Measurements from ENCODE around the gene FPGS.

FPGS gene

DNA sequence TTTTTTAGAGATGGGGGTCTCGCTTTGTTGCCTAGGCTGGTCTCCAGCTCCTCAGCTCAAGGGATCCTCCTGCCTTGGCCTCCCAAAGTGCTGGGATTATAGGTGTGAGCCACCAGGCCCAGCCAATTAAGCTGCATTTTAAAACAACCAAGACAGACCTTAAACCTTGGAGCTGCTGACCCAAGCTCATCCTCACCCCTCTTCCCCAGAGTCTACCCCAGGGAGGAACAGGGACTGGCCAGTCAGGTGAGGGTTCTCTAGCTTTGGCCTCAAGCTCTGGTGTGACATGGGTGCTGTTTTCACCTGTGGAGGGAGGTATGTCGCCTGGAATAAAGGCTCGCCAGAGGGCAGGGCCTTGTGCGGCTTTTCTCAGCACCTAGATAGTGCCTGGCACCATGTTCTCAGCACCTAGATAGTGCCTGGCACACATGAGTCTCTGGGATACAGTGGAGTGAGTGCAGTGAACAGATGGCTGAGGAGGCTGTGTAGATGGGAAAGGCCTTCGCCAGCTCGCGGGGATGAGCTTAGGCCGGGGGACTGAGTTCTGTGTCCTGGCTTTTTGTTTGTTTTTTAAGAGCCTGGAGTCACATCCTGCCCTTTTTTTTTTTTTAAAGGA lies 9.5 kb upstream of the FPGS start:
- Histone ChIP-seq H3K27me3 (ENCODE audit: control insufficient read depth, insufficient read depth, low read length) (no peaks in the 10 kb centered on the region), H3K4me1 (ENCODE audit: control insufficient read depth, low read depth, low read length) (no peaks in the 10 kb centered on the region), H3K4me3 (ENCODE audit: low read length) (no peak overlapping the region), H3K9me3 (ENCODE audit: control insufficient read depth, low read depth, low read length) (no peaks in the 10 kb centered on the region), H3K9ac (ENCODE audit: low read length) (no peak overlapping the region), H3K27ac (ENCODE audit: low read length) (no peak overlapping the region), H3K36me3 (ENCODE audit: control insufficient read depth, low read depth, low read length) (peaks cover 40% of the 10 kb centered on the region)

- peaks cover 30% of the 10 kb centered on the region for H3K36me3 ChIP-seq (ENCODE audit: control insufficient read depth, low read depth, low read length)
- no peaks in the 10 kb centered on the region for H3K27me3 ChIP-seq (ENCODE audit: control insufficient read depth, insufficient read depth, low read length)
- H3K27ac ChIP-seq (ENCODE audit: low read length) = no peak overlapping the region
- H3K4me3 ChIP-seq (ENCODE audit: low read length) = no peak overlapping the region
- H3K9ac ChIP-seq (ENCODE audit: low read length) = no peak overlapping the region
- no peaks in the 10 kb centered on the region for H3K9me3 ChIP-seq (ENCODE audit: control insufficient read depth, low read depth, low read length)
- H3K4me1 ChIP-seq (ENCODE audit: control insufficient read depth, low read depth, low read length) = no peaks in the 10 kb centered on the region
Measured at GRCh38 chr9:127794001-127794791, 8.5 kb upstream of the FPGS start.

GRCh38 chr9:127796225-127796813 lies 6.4 kb upstream of the FPGS start:
- Histone ChIP-seq H3K9me3 (ENCODE audit: control insufficient read depth, low read depth, low read length) (no peaks in the 10 kb centered on the region), H3K27me3 (ENCODE audit: control insufficient read depth, insufficient read depth, low read length) (no peaks in the 10 kb centered on the region), H3K36me3 (ENCODE audit: control insufficient read depth, low read depth, low read length) (peaks cover 10% of the 10 kb centered on the region), H3K9ac (ENCODE audit: low read length) (no peak overlapping the region), H3K4me1 (ENCODE audit: control insufficient read depth, low read depth, low read length) (no peaks in the 10 kb centered on the region), H3K27ac (ENCODE audit: low read length) (no peak overlapping the region), H3K4me3 (ENCODE audit: low read length) (no peak overlapping the region)

GRCh38 chr9:127796852-127797370 lies 5.8 kb upstream of the FPGS start:
- Histone ChIP-seq H3K9me3 (ENCODE audit: control insufficient read depth, low read depth, low read length) (no peaks in the 10 kb centered on the region), H3K27ac (ENCODE audit: low read length) (no peak overlapping the region), H3K27me3 (ENCODE audit: control insufficient read depth, insufficient read depth, low read length) (no peaks in the 10 kb centered on the region), H3K9ac (ENCODE audit: low read length) (no peak overlapping the region), H3K36me3 (ENCODE audit: control insufficient read depth, low read depth, low read length) (peaks cover 10% of the 10 kb centered on the region), H3K4me1 (ENCODE audit: control insufficient read depth, low read depth, low read length) (no peaks in the 10 kb centered on the region), H3K4me3 (ENCODE audit: low read length) (no peak overlapping the region)

DNA sequence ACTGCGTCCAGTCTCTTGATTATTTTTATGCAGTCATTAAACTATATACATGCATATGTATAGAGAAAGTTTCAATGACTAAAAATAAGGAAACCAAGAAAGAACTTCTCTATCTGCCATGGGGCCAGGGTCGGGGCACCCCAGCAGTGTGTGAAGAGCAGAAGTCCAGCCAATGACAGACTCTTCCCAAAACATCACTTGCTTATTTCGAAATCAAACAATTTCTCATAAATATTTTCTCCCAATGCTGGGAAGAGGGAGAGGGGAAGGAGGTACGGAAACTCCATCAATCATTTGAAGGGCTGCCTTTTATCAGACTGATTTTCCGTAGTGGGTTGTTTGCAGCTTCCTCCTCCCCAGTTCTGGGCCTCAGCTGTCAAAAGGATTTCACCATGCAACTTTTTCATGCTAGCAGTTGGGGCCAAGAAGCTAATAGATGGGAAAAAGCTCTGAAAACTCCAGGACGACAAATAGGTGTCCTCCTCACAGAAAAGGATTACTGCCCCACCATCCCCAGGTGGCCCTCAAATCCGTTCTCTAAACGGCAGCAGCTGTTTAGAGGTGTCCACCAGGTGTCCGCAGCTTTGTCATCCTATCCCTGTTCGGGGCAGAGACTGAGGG lies 617 bp upstream of the FPGS start:
- H3K9ac ChIP-seq (ENCODE audit: low read length) = peak overlapping the region; percentile 55
- H3K4me3 ChIP-seq (ENCODE audit: low read length) = peak overlapping the region; percentile 56
- H3K36me3 ChIP-seq (ENCODE audit: control insufficient read depth, low read depth, low read length) = peaks cover 7% of the 10 kb centered on the region
- H3K4me1 ChIP-seq (ENCODE audit: control insufficient read depth, low read depth, low read length) = no peaks in the 10 kb centered on the region
- no peak overlapping the region for H3K27ac ChIP-seq (ENCODE audit: low read length)
- H3K27me3 ChIP-seq (ENCODE audit: control insufficient read depth, insufficient read depth, low read length) = no peaks in the 10 kb centered on the region
- H3K9me3 ChIP-seq (ENCODE audit: control insufficient read depth, low read depth, low read length) = no peaks in the 10 kb centered on the region

GRCh38 chr9:127803507-127804352 lies 1.0 kb downstream of the FPGS start:
- no peaks in the 10 kb centered on the region for H3K9me3 ChIP-seq (ENCODE audit: control insufficient read depth, low read depth, low read length)
- no peak overlapping the region for H3K27ac ChIP-seq (ENCODE audit: low read length)
- H3K4me1 ChIP-seq (ENCODE audit: control insufficient read depth, low read depth, low read length) = no peaks in the 10 kb centered on the region

DNA sequence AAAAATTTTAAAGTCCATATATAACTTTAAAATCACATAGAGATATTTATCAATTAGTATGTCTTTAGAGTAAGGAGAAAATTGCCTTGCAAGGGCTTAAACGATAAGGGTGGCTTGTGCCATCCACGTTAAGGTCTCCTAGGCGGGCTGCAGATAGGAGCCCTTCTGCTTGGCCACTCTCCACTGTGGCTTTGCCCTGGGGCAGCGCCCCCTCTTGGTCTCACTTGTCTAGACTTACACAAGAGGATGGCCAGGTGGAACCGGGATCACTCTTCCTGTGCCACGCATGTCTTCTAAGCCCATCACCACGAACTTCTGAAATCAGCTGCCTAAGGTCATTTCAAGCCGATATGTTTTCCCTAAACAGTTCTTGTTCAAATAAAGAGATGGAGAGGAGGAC lies 2.9 kb downstream of the FPGS start:
- no peak overlapping the region for H3K27ac ChIP-seq (ENCODE audit: low read length)
- H3K27me3 ChIP-seq (ENCODE audit: control insufficient read depth, insufficient read depth, low read length) = no peaks in the 10 kb centered on the region

More at GRCh38 chr9:127803507-127804352, 1.0 kb downstream of the FPGS start:
- Histone ChIP-seq H3K27me3 (ENCODE audit: control insufficient read depth, insufficient read depth, low read length) (no peaks in the 10 kb centered on the region), H3K36me3 (ENCODE audit: control insufficient read depth, low read depth, low read length) (peaks cover 17% of the 10 kb centered on the region), H3K9ac (ENCODE audit: low read length) (peak overlapping the region; percentile 84), H3K4me3 (ENCODE audit: low read length) (peak overlapping the region; percentile 88)

GRCh38 chr9:127806871-127807270 lies 4.2 kb downstream of the FPGS start:
- H3K27me3 ChIP-seq (ENCODE audit: control insufficient read depth, insufficient read depth, low read length) = no peaks in the 10 kb centered on the region
- H3K4me3 ChIP-seq (ENCODE audit: low read length) = no peak overlapping the region
- peaks cover 3% of the 10 kb centered on the region for H3K4me1 ChIP-seq (ENCODE audit: control insufficient read depth, low read depth, low read length)
- no peaks in the 10 kb centered on the region for H3K9me3 ChIP-seq (ENCODE audit: control insufficient read depth, low read depth, low read length)
- no peak overlapping the region for H3K27ac ChIP-seq (ENCODE audit: low read length)
- H3K9ac ChIP-seq (ENCODE audit: low read length) = no peak overlapping the region
- peaks cover 20% of the 10 kb centered on the region for H3K36me3 ChIP-seq (ENCODE audit: control insufficient read depth, low read depth, low read length)

More for the DNA sequence above, 2.9 kb downstream of the FPGS start:
- Histone ChIP-seq H3K4me3 (ENCODE audit: low read length) (no peak overlapping the region), H3K9ac (ENCODE audit: low read length) (no peak overlapping the region), H3K9me3 (ENCODE audit: control insufficient read depth, low read depth, low read length) (no peaks in the 10 kb centered on the region), H3K36me3 (ENCODE audit: control insufficient read depth, low read depth, low read length) (peaks cover 20% of the 10 kb centered on the region), H3K4me1 (ENCODE audit: control insufficient read depth, low read depth, low read length) (peaks cover 3% of the 10 kb centered on the region)

GRCh38 chr9:127808347-127809001 lies 5.8 kb downstream of the FPGS start:
- Histone ChIP-seq H3K27me3 (ENCODE audit: control insufficient read depth, insufficient read depth, low read length) (no peaks in the 10 kb centered on the region), H3K4me3 (ENCODE audit: low read length) (no peak overlapping the region)

DNA sequence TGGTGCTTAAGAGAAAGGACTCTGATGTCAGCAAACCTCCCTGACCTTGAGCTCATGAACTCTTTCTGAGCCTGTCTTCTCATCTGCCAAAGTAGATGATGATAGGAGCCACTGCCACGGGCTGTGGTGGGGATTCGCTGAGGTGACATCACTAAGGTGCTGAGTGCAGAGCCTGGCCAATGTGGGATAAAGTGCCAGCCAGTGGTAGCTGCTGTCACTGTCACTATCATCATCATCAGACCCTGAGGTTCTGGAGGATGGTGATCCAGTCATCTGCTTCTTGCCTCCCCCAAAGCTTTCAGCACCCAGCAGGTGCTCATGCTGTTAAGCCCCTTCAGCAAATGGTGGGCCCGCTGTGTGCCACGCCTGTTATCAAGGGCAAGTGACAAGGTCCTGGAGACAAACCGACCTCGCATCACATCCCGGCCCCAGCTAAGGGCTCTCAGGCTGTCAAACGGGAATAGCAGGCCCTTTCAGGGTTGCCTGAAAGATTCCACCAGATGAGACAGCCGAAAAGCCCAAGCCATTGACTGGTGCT lies 6.4 kb downstream of the FPGS start:
- Histone ChIP-seq H3K36me3 (ENCODE audit: control insufficient read depth, low read depth, low read length) (peaks cover 36% of the 10 kb centered on the region), H3K4me1 (ENCODE audit: control insufficient read depth, low read depth, low read length) (peaks cover 3% of the 10 kb centered on the region), H3K27ac (ENCODE audit: low read length) (no peak overlapping the region), H3K9me3 (ENCODE audit: control insufficient read depth, low read depth, low read length) (no peaks in the 10 kb centered on the region), H3K27me3 (ENCODE audit: control insufficient read depth, insufficient read depth, low read length) (no peaks in the 10 kb centered on the region), H3K9ac (ENCODE audit: low read length) (no peak overlapping the region), H3K4me3 (ENCODE audit: low read length) (no peak overlapping the region)

More at GRCh38 chr9:127808347-127809001, 5.8 kb downstream of the FPGS start:
- no peak overlapping the region for H3K27ac ChIP-seq (ENCODE audit: low read length)
- H3K4me1 ChIP-seq (ENCODE audit: control insufficient read depth, low read depth, low read length) = peaks cover 3% of the 10 kb centered on the region
- no peak overlapping the region for H3K9ac ChIP-seq (ENCODE audit: low read length)
- H3K9me3 ChIP-seq (ENCODE audit: control insufficient read depth, low read depth, low read length) = no peaks in the 10 kb centered on the region
- peaks cover 30% of the 10 kb centered on the region for H3K36me3 ChIP-seq (ENCODE audit: control insufficient read depth, low read depth, low read length)
